ENCODE data around the gene LEPR.
"Not testable (repeated sequence)": the region's sequence is repeated elsewhere in the genome, so short reads cannot be mapped to it uniquely, and the experiment has no call there.

Gene LEPR

GRCh38 chr1:65420590-65421350 lies at the start of gene LEPR, which contains the start of gene LEPROT:
LEPR (plus strand) TSS chr1:65420668; CDS start chr1:65565566, 144,898 bp downstream.
LEPROT (plus strand) TSS chr1:65420668; CDS start chr1:65420725, 57 bp downstream.
- DNase-seq = no peak

GRCh38 chr1:65371544-65371943 lies 48.9 kb upstream of the LEPR start:
- DNase-seq = no peak

- DNase-seq = no peak
Observed at GRCh38 chr1:65372557-65372956, 47.9 kb upstream of the LEPR start.

GRCh38 chr1:65377496-65378246 lies 42.8 kb upstream of the LEPR start:
- no peak for DNase-seq

- DNase-seq = no peak
Observed at GRCh38 chr1:65378247-65378946, 42.1 kb upstream of the LEPR start.

GRCh38 chr1:65384426-65384825 lies 36.0 kb upstream of the LEPR start:
- DNase-seq = not testable (repeated sequence)

GRCh38 chr1:65386439-65386838 lies 34.0 kb upstream of the LEPR start:
- DNase-seq = no peak

GRCh38 chr1:65387821-65388220 lies 32.6 kb upstream of the LEPR start:
- no peak for DNase-seq

GRCh38 chr1:65388908-65389695 lies 31.4 kb upstream of the LEPR start:
- DNase-seq = no peak

GRCh38 chr1:65392497-65392896 lies 28.0 kb upstream of the LEPR start:
- no peak for DNase-seq

- DNase-seq = no peak
Observed at GRCh38 chr1:65393347-65393746, 27.1 kb upstream of the LEPR start.

- DNase-seq = no peak
Observed at GRCh38 chr1:65393928-65394327, 26.5 kb upstream of the LEPR start.

- no peak for DNase-seq
Observed at GRCh38 chr1:65395887-65396612, 24.4 kb upstream of the LEPR start.

GRCh38 chr1:65398083-65398482 lies 22.4 kb upstream of the LEPR start:
- DNase-seq = no peak

GRCh38 chr1:65399003-65399402 lies 21.5 kb upstream of the LEPR start:
- no peak for DNase-seq

GRCh38 chr1:65401612-65402011 lies 18.9 kb upstream of the LEPR start:
- DNase-seq = no peak

GRCh38 chr1:65404941-65405340 lies 15.5 kb upstream of the LEPR start:
- DNase-seq = no peak

- no peak for DNase-seq
Observed at GRCh38 chr1:65407877-65408276, 12.6 kb upstream of the LEPR start.

GRCh38 chr1:65409314-65409713 lies 11.2 kb upstream of the LEPR start:
- no peak for DNase-seq

- no peak for DNase-seq
Observed at GRCh38 chr1:65409816-65410326, 10.6 kb upstream of the LEPR start.

- DNase-seq = no peak
Observed at GRCh38 chr1:65412256-65412983, 8.0 kb upstream of the LEPR start.
